ENCODE measurements around the gene GUCY1A1.

- no peak for TF ChIP-seq MAZ (IDR thresholded peaks at IDR 0.05; ENCODE audit: borderline replicate concordance, low read depth, low read length)
- no peak for TF ChIP-seq USF2 (IDR thresholded peaks at IDR 0.05; ENCODE audit: low read depth, low read length)
- TF ChIP-seq RAD21 (IDR thresholded peaks at IDR 0.05; ENCODE audit: low read length) = no peak
Measured at GRCh38 chr4:155687380-155687982, 20.8 kb downstream of the GUCY1A1 start.
